SK-N-MC (cell line): ENCODE data around the gene TMEM106C.

Experiments
- EZH2 ChIP-seq: fragments of 200-600 bp; sonication (generic); IDR thresholded peaks from one replicate; pipeline ENCODE4 v1.6.1; 2017; ENCODE audit warnings: antibody characterized with exemption
- FOXP2 ChIP-seq: optimal IDR thresholded peaks from 2 replicates; pipeline ENCODE3; 2011; ENCODE audit warnings: mild to moderate bottlenecking, moderate library complexity; ENCODE audit not compliant: insufficient read depth; ENCODE audit errors: extremely low read length, control extremely low read depth
- POLR2AphosphoS5 ChIP-seq: IDR thresholded peaks from 2 replicates; pipeline ENCODE4 v1.6.1; 2012; ENCODE audit warnings: mild to moderate bottlenecking, low read depth, low read length, borderline replicate concordance

DNA sequence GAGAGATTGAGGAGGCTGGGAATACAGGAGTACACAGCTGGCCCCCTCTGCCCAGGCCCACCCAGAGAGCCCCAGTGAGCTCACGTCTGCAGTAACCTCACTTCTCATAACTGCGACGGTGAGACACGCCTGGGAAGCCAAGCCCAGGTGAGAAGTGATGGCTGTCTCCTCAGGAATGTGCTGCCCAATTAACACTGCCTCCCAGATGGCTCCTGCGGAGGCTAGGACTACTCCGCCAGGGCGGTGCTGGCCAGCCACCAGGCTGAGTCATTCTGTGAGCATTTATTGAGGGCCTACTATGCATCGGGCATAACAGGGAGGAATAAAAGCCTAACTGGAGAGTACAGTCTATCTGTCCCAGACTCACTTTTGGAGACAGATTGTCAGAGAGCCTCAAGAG is 9.3 kb upstream of the TMEM106C start:
- TF ChIP-seq FOXP2 (no peak), EZH2 (no peak), POLR2AphosphoS5 (no peak)
